HEK293T (cell line): ENCODE measurements around the gene RAD23A.

Experiments used
- ARNT ChIP-seq: fragments of 450-650 bp; IDR thresholded peaks from 2 replicates; pipeline ENCODE4 v1.6.1; 2017; ENCODE audit warnings: mild to moderate bottlenecking
- BHLHE40 ChIP-seq: fragments of 450-650 bp; IDR thresholded peaks from 2 replicates; pipeline ENCODE4 v1.6.1; 2016; ENCODE audit warnings: mild to moderate bottlenecking, moderate library complexity, borderline replicate concordance
- ELF4 ChIP-seq: fragments of 450-650 bp; IDR thresholded peaks from 2 replicates; pipeline ENCODE4 v1.6.1; 2017; ENCODE audit warnings: antibody characterized with exemption
- FOXA1 ChIP-seq: fragments of 450-650 bp; IDR thresholded peaks from 2 replicates; pipeline ENCODE4 v1.6.1; 2016; ENCODE audit warnings: mild to moderate bottlenecking
- FOXK2 ChIP-seq: fragments of 450-650 bp; IDR thresholded peaks from 2 replicates; pipeline ENCODE4 v1.6.1; 2016; ENCODE audit warnings: mild to moderate bottlenecking
- FOXM1 ChIP-seq: fragments of 450-650 bp; IDR thresholded peaks from 2 replicates; pipeline ENCODE4 v1.6.1; 2017; ENCODE audit warnings: mild to moderate bottlenecking, borderline replicate concordance
- HDGF ChIP-seq: fragments of 450-650 bp; IDR thresholded peaks from 2 replicates; pipeline ENCODE4 v1.6.1; 2017; ENCODE audit warnings: antibody characterized with exemption, borderline replicate concordance
- LEF1 ChIP-seq: fragments of 450-650 bp; IDR thresholded peaks from 2 replicates; pipeline ENCODE4 v1.6.1; 2017; ENCODE audit warnings: mild to moderate bottlenecking, borderline replicate concordance
- NFRKB ChIP-seq: fragments of 450-650 bp; IDR thresholded peaks from 2 replicates; pipeline ENCODE4 v1.6.1; 2016; ENCODE audit warnings: mild to moderate bottlenecking, moderate library complexity
- PKNOX1 ChIP-seq: fragments of 450-650 bp; IDR thresholded peaks from 2 replicates; pipeline ENCODE4 v1.6.1; 2016
- SP1 ChIP-seq: fragments of 450-650 bp; IDR thresholded peaks from 2 replicates; pipeline ENCODE4 v1.6.1; 2017
- SUZ12 ChIP-seq: fragments of 450-650 bp; IDR thresholded peaks from 2 replicates; pipeline ENCODE4 v1.6.1; 2016; ENCODE audit warnings: mild to moderate bottlenecking
- TARDBP ChIP-seq: fragments of 450-650 bp; IDR thresholded peaks from 2 replicates; pipeline ENCODE4 v1.6.1; 2016
- ZNF384 ChIP-seq: fragments of 450-650 bp; IDR thresholded peaks from 2 replicates; pipeline ENCODE4 v1.6.1; 2016

DNA sequence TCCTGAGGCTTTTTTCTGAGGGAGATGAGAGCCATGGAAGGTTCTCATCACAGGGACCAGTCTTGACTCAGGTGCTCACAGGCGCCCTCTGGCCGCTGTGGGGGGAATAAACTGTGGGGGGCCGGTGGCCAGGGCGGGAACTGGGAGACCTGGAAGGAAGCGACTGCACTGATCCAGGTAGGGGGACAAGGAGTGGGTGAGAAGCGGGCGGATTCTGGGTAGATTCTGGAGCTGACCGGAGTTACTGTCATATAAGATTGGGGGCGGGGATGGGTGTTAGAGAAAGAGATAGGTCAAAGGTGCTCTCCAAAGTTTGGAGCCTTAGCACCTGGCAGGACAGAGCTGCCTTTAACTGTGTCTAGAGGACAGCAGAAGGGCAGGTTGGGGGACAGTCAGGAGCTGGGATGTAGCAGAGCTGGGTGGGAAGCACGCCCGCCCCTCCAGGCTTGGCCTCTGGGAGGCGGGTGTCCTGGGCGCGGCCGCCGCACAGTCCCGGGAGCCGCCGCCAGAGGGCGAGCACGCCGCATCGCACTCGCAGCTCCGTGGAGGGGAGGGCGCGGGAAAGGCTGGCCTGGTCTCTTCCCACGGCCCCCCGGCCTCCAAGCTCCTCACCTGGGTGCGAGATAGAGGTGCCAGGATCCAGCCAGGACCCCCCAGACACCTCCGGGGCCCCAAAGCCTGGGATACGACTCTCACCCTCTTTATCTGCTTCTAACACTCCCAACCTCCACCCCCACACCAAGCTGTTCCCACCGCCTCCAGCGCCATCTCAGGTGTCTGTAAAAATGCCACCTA lies 19.6 kb downstream of the RAD23A start:
- TF ChIP-seq FOXM1 = no peak
- no peak for TF ChIP-seq TARDBP
- TF ChIP-seq PKNOX1 = no peak
- TF ChIP-seq ZNF384 = no peak
- no peak for TF ChIP-seq BHLHE40
- TF ChIP-seq SP1 = no peak
- no peak for TF ChIP-seq LEF1
- no peak for TF ChIP-seq SUZ12
- TF ChIP-seq ARNT = no peak
- TF ChIP-seq FOXA1 = no peak
- no peak for TF ChIP-seq NFRKB
- TF ChIP-seq HDGF = no peak
- no peak for TF ChIP-seq ELF4
- TF ChIP-seq FOXK2 = no peak
